Measurements from ENCODE around the gene PLIN5.

GRCh38 chr19:4531562-4532165, 3.4 kb downstream of the PLIN5 start:
- TF ChIP-seq GATA3 (IDR thresholded peaks at IDR 0.05; ENCODE audit: low read depth, low read length), result no peak
- TF ChIP-seq GATA2 (IDR thresholded peaks at IDR 0.05; ENCODE audit: low read depth, low read length), result no peak

All from SH-SY5Y (cell line).